NCI-H2171 treated with DMSO at 0.1 percent for 48 hours (cell line): ENCODE measurements around the gene RILPL2.
"Not testable (repeated sequence)": the region's sequence is repeated elsewhere in the genome, so short reads cannot be mapped to it uniquely, and the experiment has no call there.

Experiments
- DNase-seq: peaks from one replicate; lab custom pipeline; 2025; lab: John Stamatoyannopoulos, UW

Gene RILPL2

GRCh38 chr12:123382684-123383083 lies 53.8 kb downstream of the RILPL2 start:
- DNase-seq, result no peak

GRCh38 chr12:123379391-123379790 lies 57.1 kb downstream of the RILPL2 start:
- no peak for DNase-seq

GRCh38 chr12:123372415-123372814 lies 64.1 kb downstream of the RILPL2 start:
- DNase-seq, result not testable (repeated sequence)

GRCh38 chr12:123371667-123372368 lies 64.7 kb downstream of the RILPL2 start:
- not testable (repeated sequence) for DNase-seq

GRCh38 chr12:123369229-123369628 lies 67.3 kb downstream of the RILPL2 start:
- no peak for DNase-seq

- DNase-seq, result not testable (repeated sequence)
These were observed 68.1 kb downstream of the RILPL2 start for GRCh38 chr12:123368431-123368830.

- DNase-seq, result no peak
These were observed 69.0 kb downstream of the RILPL2 start for GRCh38 chr12:123367511-123367910.
